Right cardiac atrium (tissue), 5 donors: ENCODE results near the gene CD38. TPM values are rescaled to one million over a fixed set of nuclear protein-coding genes. Genes with fewer than 3 reads are reported as not detected.

Experiments used
- ATAC-seq, 2 donors: fragments of 200-7000 bp; cut with Tn5 transposase; one replicate each; pipeline versions ENCODE4 v1.8.0 to v1.9.1; 2020; ENCODE audit warnings: moderate library complexity in 2 of 2, mild to moderate bottlenecking in 1 of 2
- DNase-seq, 3 donors: peaks; one replicate each; pipeline ENCODE4 v3.0.0-alpha.2; 2020
- H3K27ac ChIP-seq: one replicate; pipeline ENCODE4 v1.5.1; 2013; ENCODE audit warnings: mild to moderate bottlenecking, low read length, control low read depth, moderate library complexity
- H3K27me3 ChIP-seq: one replicate; pipeline ENCODE4 v1.6.1; 2013; ENCODE audit not compliant: control insufficient read depth, insufficient read depth
- H3K4me1 ChIP-seq: one replicate; pipeline ENCODE4 v1.6.1; 2013; ENCODE audit warnings: low read length; ENCODE audit not compliant: control insufficient read depth, insufficient read depth
- H3K4me3 ChIP-seq: one replicate; pipeline ENCODE4 v1.5.1; 2013; ENCODE audit warnings: low read length, control low read depth
- H3K9me3 ChIP-seq: one replicate; pipeline ENCODE4 v1.6.1; 2013; ENCODE audit warnings: low read length; ENCODE audit not compliant: control insufficient read depth
- WGBS: extraction: QIAGEN DNeasy Blood & Tissue Kit; methylation state at CpG from one replicate; pipeline ENCODE4 v1.1.7; 2013; 5-methylcytosine and 5-hydroxymethylcytosine counted together
- intact Hi-C, 4 donors: fragments of 100-400 bp; cut with DNase I; formaldehyde crosslinking; loops; one replicate each; pipeline versions ENCODE4 v1.11.0 to v1.14.0; 2022 to 2023
- polyA plus RNA-seq: library from polyadenylated mRNA; stranded (reverse); fragments of 200-250 nt; gene quantifications from one replicate; pipeline ENCODE4 v1.2.3, GENCODE V29; 2013
- total RNA-seq, 4 donors: library from RNA; stranded (reverse); fragmentation: NEBNext Ultra II Directional; extraction: Animal tissue kit (Norgen Biotek cat#: 25700); gene quantifications; one replicate each; pipeline ENCODE4 v1.2.1, GENCODE V29; 2021
- donor health status: healthy with polysubstance abuse.
- donor health status: DM: no; HTN: yes; CAD: no.
- donor health status: DM: no; HTN: no; CAD: no.
- donor health status: DM: no; HTN: yes; CAD: no; lungs with severe emphysema.
- donor health status: DM: yes; HTN: yes; CAD: no.

The CD38 gene
- total and polyA plus RNA-seq, 5 donors, result 3.2 to 10.3 (median 3.7) TPM

DNA sequence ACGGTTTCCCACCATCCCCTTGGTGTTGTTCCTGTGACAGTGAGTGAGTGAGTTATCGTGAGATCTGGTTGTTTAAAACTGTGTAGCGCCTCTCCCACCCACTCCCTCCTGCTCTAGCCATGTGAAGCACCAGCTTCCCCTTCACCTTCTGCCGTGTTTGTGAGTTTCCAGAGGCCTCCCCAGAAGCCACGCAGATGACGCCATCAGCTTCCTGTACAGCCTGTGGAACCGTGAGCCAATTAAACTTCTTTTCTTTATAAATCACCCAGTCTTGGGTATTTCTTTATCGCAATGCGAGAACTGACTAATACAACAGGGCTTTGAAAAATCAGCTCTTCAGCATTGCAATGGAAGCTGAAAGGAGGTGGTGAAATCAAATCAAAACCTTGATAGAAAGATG, 110.4 kb downstream of the CD38 start:
- Histone ChIP-seq H3K27me3 (no peaks in the 10 kb centered on the region), H3K27ac (no peak overlapping the region), H3K9me3 (no peaks in the 10 kb centered on the region), H3K4me3 (no peak overlapping the region), H3K4me1 (no peaks in the 10 kb centered on the region)
- 86% methylated on average over 9 of the region's 9 CpGs for WGBS
- no peak for DNase-seq
- no peak for ATAC-seq
- intact Hi-C loops, result loop anchor here in 1 of 4 donors (10.0 kb wide), 1 partner anchor 66 kb away; no protein-coding TSS in a partner anchor

DNA sequence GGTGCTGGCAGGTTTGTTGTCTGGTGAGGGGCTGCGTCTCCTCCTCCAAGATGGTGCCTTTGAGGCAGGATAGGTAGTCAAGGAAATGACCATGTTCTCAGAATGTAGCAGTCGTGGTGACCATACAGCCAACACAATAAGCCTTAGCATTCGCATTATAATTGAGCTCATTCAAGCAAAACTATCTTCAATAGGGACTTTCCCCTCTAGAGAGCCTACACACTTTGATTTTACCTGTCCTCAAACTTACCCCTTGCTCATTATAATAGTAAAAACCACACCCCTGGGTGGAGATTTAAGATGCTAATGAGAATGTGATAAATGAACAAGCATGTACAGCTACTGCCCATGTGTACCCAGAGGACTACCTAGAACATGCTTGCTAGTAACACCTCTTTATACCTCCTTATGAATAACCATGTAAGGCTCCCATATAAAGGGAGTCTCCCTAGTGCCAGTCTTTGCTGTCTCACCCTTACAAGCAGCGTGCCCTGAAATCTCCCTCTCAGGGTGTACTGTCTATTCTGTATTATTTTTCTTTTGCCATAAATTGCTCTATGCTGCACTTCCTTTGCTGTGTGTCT, 112.2 kb downstream of the CD38 start:
- Histone ChIP-seq H3K27me3 (no peaks in the 10 kb centered on the region), H3K4me1 (no peaks in the 10 kb centered on the region), H3K4me3 (no peak overlapping the region), H3K9me3 (no peaks in the 10 kb centered on the region), H3K27ac (no peak overlapping the region)
- WGBS, result 90% methylated on average over 4 of the region's 4 CpGs
- intact Hi-C loops, result no loop called here
- ATAC-seq (no peak), DNase-seq (no peak)

DNA sequence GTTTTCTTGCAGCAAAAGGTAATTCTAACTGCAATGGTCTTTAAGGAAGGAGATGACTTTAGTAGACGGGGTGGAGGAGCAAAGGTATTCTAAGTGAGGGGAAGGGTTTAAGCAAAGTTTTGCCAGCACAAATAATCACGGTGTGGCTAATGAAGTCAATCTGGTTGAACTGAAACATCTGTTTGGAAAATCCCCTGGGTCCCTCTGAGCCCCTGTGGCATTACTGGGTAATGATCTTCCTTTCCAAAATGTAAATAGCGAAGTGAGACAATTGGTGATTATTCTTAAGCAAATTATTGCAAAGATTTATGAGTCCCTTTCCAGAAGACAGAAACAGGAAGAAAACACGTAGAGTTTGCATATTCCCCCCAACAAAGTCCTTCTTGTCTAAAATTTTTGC, 113.2 kb downstream of the CD38 start:
- no peaks in the 10 kb centered on the region for H3K9me3 ChIP-seq
- H3K4me1 ChIP-seq, result no peaks in the 10 kb centered on the region
- H3K27me3 ChIP-seq, result no peaks in the 10 kb centered on the region
- intact Hi-C loops, result no loop called here
- WGBS, result 65% methylated on average over 4 of the region's 4 CpGs
- H3K27ac ChIP-seq, result no peak overlapping the region
- no peak for DNase-seq
- no peak overlapping the region for H3K4me3 ChIP-seq
- no peak for ATAC-seq

DNA sequence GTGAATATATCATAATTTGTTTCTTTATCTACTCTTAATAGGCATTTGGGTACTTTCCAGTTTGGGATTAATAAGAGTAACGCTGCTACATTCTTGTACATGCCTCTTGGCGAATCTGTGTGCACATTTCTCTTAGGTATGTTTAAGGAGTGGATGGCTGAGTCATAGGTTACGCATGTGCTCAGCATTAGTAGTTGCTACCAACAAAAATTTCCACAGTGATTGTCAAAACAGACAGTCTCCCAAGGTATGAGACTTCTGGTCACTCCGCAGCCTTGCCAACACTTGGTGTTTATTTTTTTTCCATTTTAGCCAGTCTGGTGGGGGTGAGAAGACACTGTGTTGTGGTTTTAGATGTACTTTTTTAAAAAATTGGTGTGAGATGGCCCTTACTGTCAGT, 115.8 kb downstream of the CD38 start:
- ATAC-seq (no peak), DNase-seq (no peak)
- H3K4me1 ChIP-seq, result no peaks in the 10 kb centered on the region

DNA sequence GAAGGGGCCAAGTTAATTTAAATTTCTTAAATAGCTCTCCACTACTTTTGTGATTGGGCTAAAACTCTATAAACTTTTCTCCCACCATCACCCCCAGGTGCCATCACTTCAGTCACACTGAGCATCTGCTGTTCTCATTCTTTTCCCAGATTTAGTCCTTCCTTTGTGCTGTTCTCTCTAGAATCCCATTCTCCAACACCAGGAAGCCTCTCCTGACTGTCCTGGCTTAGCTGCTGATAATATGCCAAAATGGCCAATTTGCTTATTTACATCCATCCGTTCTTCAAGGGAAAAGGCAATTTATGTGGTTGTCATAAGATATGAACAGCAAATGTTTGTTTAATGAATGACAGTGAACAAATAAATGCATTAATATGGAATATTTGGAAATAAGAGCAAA, 116.3 kb downstream of the CD38 start:
- intact Hi-C loops, result no loop called here
- H3K27ac ChIP-seq, result no peak overlapping the region
- WGBS, result 88% methylated on average over 1 of the region's 1 CpG
- no peaks in the 10 kb centered on the region for H3K27me3 ChIP-seq
- ATAC-seq (no peak), DNase-seq (no peak)
- H3K9me3 ChIP-seq, result no peaks in the 10 kb centered on the region
- no peaks in the 10 kb centered on the region for H3K4me1 ChIP-seq
- no peak overlapping the region for H3K4me3 ChIP-seq

More for the DNA sequence above, 115.8 kb downstream of the CD38 start:
- H3K27me3 ChIP-seq, result no peaks in the 10 kb centered on the region
- no peak overlapping the region for H3K27ac ChIP-seq
- 89% methylated on average over 4 of the region's 4 CpGs for WGBS
- no peaks in the 10 kb centered on the region for H3K9me3 ChIP-seq
- H3K4me3 ChIP-seq, result no peak overlapping the region
- intact Hi-C loops, result no loop called here

DNA sequence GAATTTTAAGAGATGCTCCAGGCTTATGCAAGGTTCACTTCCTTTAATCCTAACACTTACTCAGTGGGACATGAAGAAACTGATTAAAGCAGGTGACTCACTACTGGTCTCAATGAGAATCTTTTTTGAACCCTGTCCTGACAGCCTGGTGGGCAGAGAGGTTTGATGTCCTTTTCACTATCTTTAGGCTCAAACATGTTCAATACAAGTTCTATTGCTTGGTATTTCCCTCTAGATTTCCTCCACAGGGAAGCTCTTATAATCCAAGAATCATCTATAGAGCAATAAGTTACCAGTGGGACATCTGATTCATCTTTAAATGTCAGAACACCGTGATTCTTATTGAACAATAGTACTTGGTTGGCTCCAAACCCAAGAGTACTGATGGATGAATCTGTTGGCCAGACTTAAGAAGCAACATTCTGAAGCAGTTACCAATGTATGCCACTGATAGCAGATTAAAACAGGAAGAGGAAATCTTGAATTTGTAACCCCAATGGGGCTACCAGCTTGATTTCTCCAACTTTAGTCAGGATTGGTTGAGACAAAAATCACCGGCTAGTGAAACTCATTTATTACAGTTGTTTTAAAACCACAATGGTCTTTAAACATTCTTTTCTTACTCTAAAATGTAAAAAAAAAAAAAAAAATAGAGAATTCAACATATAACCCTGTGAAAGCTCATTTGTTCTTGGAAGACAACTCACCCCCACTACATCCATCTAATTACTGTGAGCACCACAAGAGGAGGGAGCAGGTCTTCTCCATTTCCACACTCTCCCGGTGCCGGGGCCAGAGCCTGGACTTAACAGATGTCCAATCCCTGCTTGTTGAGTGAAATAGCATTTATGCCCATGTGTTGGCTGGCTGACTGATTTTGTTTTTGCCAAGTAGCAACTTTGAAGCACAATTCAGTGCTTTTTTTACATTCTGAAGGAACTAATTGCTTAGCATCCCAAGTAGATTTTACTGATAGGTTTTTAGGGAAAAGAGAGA, 117.1 kb downstream of the CD38 start:
- DNase-seq, result no peak

DNA sequence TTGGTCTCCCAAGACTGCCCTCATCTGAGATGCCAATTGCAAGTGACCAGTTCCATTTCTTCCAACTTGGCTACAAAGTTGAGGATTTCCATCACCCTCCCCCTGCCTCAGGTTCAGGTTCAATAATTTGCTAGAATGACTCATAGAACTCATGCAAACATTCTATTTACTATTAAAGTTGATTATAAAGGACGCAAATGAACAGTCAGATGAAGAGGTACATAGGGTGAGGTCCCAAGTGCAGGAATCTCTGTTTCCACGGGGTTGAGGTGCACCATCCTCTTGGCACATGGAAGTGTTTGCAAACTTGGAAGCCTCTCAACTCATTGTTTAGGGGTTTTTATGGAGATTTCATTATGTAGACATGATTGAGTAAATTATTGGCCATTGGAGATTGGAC, 119.4 kb downstream of the CD38 start:
- no peak for ATAC-seq
- no peak for DNase-seq
- 85% methylated on average over 2 of the region's 2 CpGs for WGBS
- Histone ChIP-seq H3K4me3 (no peak overlapping the region), H3K27me3 (no peaks in the 10 kb centered on the region), H3K4me1 (no peaks in the 10 kb centered on the region), H3K27ac (no peak overlapping the region), H3K9me3 (no peaks in the 10 kb centered on the region)
- intact Hi-C loops, result no loop called here

More for the DNA sequence above, 117.1 kb downstream of the CD38 start:
- no peaks in the 10 kb centered on the region for H3K27me3 ChIP-seq
- no peaks in the 10 kb centered on the region for H3K9me3 ChIP-seq
- WGBS, result 72% methylated on average over 4 of the region's 4 CpGs
- H3K27ac ChIP-seq, result no peak overlapping the region
- intact Hi-C loops, result no loop called here
- H3K4me3 ChIP-seq, result no peak overlapping the region
- no peak for ATAC-seq
- no peaks in the 10 kb centered on the region for H3K4me1 ChIP-seq

DNA sequence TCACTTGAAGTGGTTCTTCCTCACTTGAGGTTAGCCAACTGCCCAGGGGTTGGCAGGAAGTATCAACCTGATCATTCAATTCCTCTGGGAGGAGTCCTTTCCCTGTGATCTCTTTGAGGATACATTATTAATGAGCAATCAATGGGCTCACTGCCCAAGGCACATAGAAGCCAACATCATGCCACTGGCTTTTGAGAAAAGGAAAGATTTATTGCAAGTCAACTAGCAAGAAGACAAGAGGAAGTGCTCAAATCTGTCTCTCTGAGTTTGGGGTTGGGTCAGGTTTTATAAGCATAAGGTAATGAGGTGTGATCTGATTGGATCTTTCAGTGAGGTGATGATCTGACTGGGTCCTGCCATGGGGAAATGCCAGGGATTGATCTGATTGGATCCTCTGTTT, 120.8 kb downstream of the CD38 start:
- H3K4me3 ChIP-seq, result no peak overlapping the region
- ATAC-seq (no peak), DNase-seq (no peak)
- intact Hi-C loops, result no loop called here
- no peaks in the 10 kb centered on the region for H3K4me1 ChIP-seq
- no peaks in the 10 kb centered on the region for H3K27me3 ChIP-seq
- H3K9me3 ChIP-seq, result no peaks in the 10 kb centered on the region
- no peak overlapping the region for H3K27ac ChIP-seq

DNA sequence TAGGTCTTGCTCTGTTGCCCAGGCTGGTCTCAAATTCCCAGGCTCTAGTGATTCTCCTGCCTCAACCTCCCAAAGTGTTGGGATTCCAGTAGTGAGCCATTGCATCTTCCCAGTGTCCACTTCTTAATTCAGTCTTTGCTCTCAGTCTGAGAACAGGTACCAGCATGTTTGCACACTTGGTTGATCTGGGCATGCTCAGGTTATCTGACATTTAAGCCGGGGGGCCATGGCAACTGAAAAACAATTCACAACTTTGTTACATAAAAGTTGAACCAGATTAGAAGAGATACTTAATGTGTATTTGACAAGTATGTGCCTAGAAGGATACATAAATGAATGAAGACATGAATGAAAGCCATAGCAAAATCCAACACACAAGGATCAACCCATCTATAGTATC, 121.4 kb downstream of the CD38 start:
- no peak overlapping the region for H3K27ac ChIP-seq
- H3K9me3 ChIP-seq, result no peaks in the 10 kb centered on the region
- DNase-seq (no peak), ATAC-seq (no peak)
- 89% methylated on average over 1 of the region's 1 CpG for WGBS
- no peak overlapping the region for H3K4me3 ChIP-seq
- no peaks in the 10 kb centered on the region for H3K4me1 ChIP-seq
- intact Hi-C loops, result no loop called here
- H3K27me3 ChIP-seq, result no peaks in the 10 kb centered on the region

DNA sequence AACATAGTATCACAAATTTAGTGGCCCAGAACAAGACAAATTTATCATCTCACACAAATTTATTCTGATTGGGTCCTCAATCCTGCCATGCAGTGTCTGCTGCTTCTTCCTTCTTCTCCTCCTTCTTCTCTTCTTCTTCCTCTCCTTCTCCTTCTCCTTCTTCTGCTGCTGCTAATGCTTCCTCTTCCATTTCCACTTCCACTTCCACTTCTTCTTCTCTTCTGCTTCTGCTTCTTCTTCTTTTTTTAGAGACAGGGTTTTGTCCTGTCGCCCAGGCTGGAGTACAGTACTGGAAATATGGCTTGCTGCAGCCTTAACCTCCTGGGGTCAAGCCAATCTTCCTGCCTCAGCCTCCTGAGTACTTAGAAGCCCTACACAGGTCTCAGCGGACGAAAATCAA, 122.9 kb downstream of the CD38 start:
- DNase-seq, result no peak
- ATAC-seq, result no peak
- Histone ChIP-seq H3K4me1 (no peaks in the 10 kb centered on the region), H3K4me3 (no peak overlapping the region), H3K9me3 (no peaks in the 10 kb centered on the region), H3K27me3 (no peaks in the 10 kb centered on the region), H3K27ac (no peak overlapping the region)
- WGBS, result 83% methylated on average over 3 of the region's 3 CpGs
- intact Hi-C loops, result no loop called here

DNA sequence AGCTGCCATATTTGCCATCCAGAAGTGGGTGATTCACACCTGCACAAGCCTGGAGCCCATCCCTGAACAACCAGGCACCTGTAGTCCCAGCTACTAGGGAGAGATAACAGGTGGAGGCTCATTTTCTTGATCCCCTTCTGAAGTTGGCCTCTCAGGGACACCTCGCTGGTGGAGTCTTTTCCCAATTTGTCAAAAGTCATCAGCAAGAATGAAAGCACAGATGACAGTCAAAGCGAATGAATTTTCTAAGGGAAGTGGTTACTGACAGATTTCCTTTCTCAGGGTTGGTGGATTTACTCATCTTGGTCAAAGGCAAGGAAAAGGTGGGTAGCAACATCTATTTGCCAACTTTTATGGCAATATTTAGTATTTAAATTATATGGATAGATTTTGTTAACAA, 123.9 kb downstream of the CD38 start:
- 78% methylated on average over 2 of the region's 2 CpGs for WGBS
- Histone ChIP-seq H3K27ac (no peak overlapping the region), H3K4me3 (no peak overlapping the region), H3K4me1 (no peaks in the 10 kb centered on the region), H3K27me3 (no peaks in the 10 kb centered on the region), H3K9me3 (no peaks in the 10 kb centered on the region)
- ATAC-seq, result no peak
- DNase-seq, result no peak
- intact Hi-C loops, result no loop called here
